ENCODE data around the gene MID1.

- no peak for TF ChIP-seq CTCF (IDR thresholded peaks at IDR 0.05)
- no peak for TF ChIP-seq POLR2AphosphoS5 (IDR thresholded peaks at IDR 0.05; ENCODE audit: low read depth, low read length)
- no peak for TF ChIP-seq REST (IDR thresholded peaks at IDR 0.05; ENCODE audit: insufficient read depth in 1 of 2, low read depth in 2 of 2, low read length in 1 of 2)
Measured at GRCh38 chrX:10600479-10600878, 19.9 kb downstream of the MID1 start.
